Measurements from ENCODE around the gene SORCS1.

DNA sequence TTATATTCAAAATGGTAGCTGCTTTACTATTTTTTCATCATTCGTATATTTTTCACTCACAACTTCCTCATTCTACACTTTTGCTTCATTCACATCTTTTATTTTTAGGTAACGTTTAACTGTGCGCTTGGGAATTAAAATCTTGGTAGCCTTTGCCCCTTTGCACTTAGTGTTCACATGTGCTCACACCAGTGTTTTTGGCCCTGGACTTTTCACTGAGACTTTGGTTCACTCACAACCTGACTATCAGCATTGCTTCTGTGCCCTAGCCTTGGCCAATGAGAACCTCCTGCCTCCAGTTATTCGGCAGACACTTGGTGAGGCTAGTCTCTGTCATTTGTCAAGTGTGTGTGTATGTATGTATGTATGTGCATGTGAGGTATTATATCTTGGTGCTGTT, 596.9 kb downstream of the SORCS1 start:
- no peak for TF ChIP-seq POLR2A (IDR thresholded peaks at IDR 0.05)
- TF ChIP-seq, protein P1, sequence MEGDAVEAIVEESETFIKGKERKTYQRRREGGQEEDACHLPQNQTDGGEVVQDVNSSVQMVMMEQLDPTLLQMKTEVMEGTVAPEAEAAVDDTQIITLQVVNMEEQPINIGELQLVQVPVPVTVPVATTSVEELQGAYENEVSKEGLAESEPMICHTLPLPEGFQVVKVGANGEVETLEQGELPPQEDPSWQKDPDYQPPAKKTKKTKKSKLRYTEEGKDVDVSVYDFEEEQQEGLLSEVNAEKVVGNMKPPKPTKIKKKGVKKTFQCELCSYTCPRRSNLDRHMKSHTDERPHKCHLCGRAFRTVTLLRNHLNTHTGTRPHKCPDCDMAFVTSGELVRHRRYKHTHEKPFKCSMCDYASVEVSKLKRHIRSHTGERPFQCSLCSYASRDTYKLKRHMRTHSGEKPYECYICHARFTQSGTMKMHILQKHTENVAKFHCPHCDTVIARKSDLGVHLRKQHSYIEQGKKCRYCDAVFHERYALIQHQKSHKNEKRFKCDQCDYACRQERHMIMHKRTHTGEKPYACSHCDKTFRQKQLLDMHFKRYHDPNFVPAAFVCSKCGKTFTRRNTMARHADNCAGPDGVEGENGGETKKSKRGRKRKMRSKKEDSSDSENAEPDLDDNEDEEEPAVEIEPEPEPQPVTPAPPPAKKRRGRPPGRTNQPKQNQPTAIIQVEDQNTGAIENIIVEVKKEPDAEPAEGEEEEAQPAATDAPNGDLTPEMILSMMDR (IDR thresholded peaks at IDR 0.05) = no peak
